Fibroblast of lung (primary cell): Measurements from ENCODE around the gene SLC38A10. TPM values are rescaled to one million over a fixed set of nuclear protein-coding genes. Genes with fewer than 3 reads are reported as not detected.

Source experiments
- DNase-seq, 2 donors: peaks; one replicate each; pipeline versions ENCODE4 v3.0.0 to v3.0.0-alpha.2; 2010; ENCODE audit warnings: low read depth in 2 of 2
- H2AFZ ChIP-seq: 2 replicates; pipeline ENCODE4 v1.5.1; 2012; ENCODE audit warnings: low read length, control low read depth, inconsistent platforms
- H3K27ac ChIP-seq: 2 replicates; pipeline ENCODE4 v1.5.1; 2011; ENCODE audit warnings: low read length, control low read depth; ENCODE audit not compliant: insufficient read depth
- H3K27me3 ChIP-seq: 2 replicates; pipeline ENCODE4 v1.5.1; 2011; ENCODE audit warnings: mild to moderate bottlenecking, low read length; ENCODE audit not compliant: control insufficient read depth, insufficient read depth
- H3K36me3 ChIP-seq: 2 replicates; pipeline ENCODE4 v1.5.1; 2011; ENCODE audit warnings: low read length; ENCODE audit not compliant: control insufficient read depth, insufficient read depth
- H3K4me1 ChIP-seq: 2 replicates; pipeline ENCODE4 v1.5.1; 2011; ENCODE audit warnings: low read length; ENCODE audit not compliant: control insufficient read depth, insufficient read depth; ENCODE audit errors: extremely low read depth
- H3K4me2 ChIP-seq: 2 replicates; pipeline ENCODE4 v1.5.1; 2011; ENCODE audit warnings: low read length, control low read depth; ENCODE audit not compliant: insufficient read depth; ENCODE audit errors: extremely low read depth
- H3K4me3 ChIP-seq, 4 experiments: fragments of 200-600 bp in 1 of 4; sonication (generic) in 1 of 4; replicated peaks in 1 of 4; 2 replicates each; pipeline ENCODE4 v1.5.1; 2011 to 2016; ENCODE audit warnings: low read length in 4 of 4, low read depth in 3 of 4, mild to moderate bottlenecking in 3 of 4, control low read depth in 2 of 4, inconsistent platforms in 1 of 4, mixed read lengths in 1 of 4; ENCODE audit not compliant: insufficient read depth in 1 of 4; ENCODE audit errors: control extremely low read depth in 1 of 4
- H3K79me2 ChIP-seq: 2 replicates; pipeline ENCODE4 v1.5.1; 2012; ENCODE audit warnings: mild to moderate bottlenecking, low read length, inconsistent platforms; ENCODE audit not compliant: control insufficient read depth, insufficient read depth
- H3K9ac ChIP-seq: 2 replicates; pipeline ENCODE4 v1.5.1; 2011; ENCODE audit warnings: mild to moderate bottlenecking, low read length, control low read depth; ENCODE audit not compliant: insufficient read depth
- H3K9me3 ChIP-seq: 2 replicates; pipeline ENCODE4 v1.5.1; 2012; ENCODE audit warnings: low read depth, low read length; ENCODE audit not compliant: control insufficient read depth, insufficient read depth
- H4K20me1 ChIP-seq: 2 replicates; pipeline ENCODE4 v1.5.1; 2011; ENCODE audit warnings: low read length; ENCODE audit not compliant: control insufficient read depth, insufficient read depth; ENCODE audit errors: extremely low read depth
- EZH2 ChIP-seq: IDR thresholded peaks from 2 replicates; pipeline ENCODE4 v1.5.1; 2012; ENCODE audit warnings: low read length, control low read depth, mild to moderate bottlenecking; ENCODE audit errors: missing control alignments
- polyA plus RNA-seq, 2 donors: library from polyadenylated mRNA; depleted of rRNA in 1 of 2; stranded (reverse) in 1 of 2; unstranded in 1 of 2; fragments of >200 nt; gene quantifications; 2 replicates each; pipeline ENCODE4 v1.2.1, GENCODE V29; 2011 to 2012; ENCODE audit warnings: missing spikeins in 1 of 2
- total RNA-seq: library from RNA; depleted of rRNA; stranded (reverse); fragments of >200 nt; gene quantifications from 2 replicates; pipeline ENCODE4 v1.2.1, GENCODE V29; 2014
- TF ChIP-seq, protein P1 (sequence below), 2 donors: IDR thresholded peaks in 1 of 2; conservative IDR thresholded peaks in 1 of 2; 1 replicate in 1 of 2; 2 replicates in 1 of 2; pipeline ENCODE4 v1.5.1; 2011 to 2012; ENCODE audit warnings: low read length in 2 of 2, control low read depth in 1 of 2, inconsistent platforms in 1 of 2, low read depth in 1 of 2, mild to moderate bottlenecking in 1 of 2

SLC38A10 gene
- total and polyA plus RNA-seq, 2 donors (not counting 1 experiment from before 2014, with no cell fraction given), result 23.6 to 53.2 TPM

DNA sequence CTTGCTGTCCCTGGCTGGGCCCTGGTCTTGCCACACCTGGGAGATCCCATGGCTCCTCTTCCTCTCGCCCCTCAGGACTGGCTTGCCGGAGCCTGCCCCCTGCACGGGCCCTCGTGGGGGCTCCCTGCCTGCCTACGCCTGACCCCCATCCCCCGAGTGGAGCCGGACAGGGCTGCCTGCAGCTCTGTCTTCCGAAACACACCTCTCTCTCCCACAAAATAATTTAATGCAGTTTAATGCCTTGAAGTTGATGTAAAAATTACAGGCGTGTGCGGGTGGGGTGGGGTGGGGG is 22.4 kb upstream of the SLC38A10 start:
- H2AFZ ChIP-seq, result no peak overlapping the region
- H3K9ac ChIP-seq, result no peak overlapping the region
- DNase-seq, result no peak
- no peaks in the 10 kb centered on the region for H4K20me1 ChIP-seq
- no peaks in the 10 kb centered on the region for H3K4me1 ChIP-seq
- no peaks in the 10 kb centered on the region for H3K36me3 ChIP-seq
- peaks cover 4% of the 10 kb centered on the region for H3K27me3 ChIP-seq
- H3K4me2 ChIP-seq, result no peak overlapping the region
- no peak overlapping the region for H3K27ac ChIP-seq
- TF ChIP-seq, protein P1, sequence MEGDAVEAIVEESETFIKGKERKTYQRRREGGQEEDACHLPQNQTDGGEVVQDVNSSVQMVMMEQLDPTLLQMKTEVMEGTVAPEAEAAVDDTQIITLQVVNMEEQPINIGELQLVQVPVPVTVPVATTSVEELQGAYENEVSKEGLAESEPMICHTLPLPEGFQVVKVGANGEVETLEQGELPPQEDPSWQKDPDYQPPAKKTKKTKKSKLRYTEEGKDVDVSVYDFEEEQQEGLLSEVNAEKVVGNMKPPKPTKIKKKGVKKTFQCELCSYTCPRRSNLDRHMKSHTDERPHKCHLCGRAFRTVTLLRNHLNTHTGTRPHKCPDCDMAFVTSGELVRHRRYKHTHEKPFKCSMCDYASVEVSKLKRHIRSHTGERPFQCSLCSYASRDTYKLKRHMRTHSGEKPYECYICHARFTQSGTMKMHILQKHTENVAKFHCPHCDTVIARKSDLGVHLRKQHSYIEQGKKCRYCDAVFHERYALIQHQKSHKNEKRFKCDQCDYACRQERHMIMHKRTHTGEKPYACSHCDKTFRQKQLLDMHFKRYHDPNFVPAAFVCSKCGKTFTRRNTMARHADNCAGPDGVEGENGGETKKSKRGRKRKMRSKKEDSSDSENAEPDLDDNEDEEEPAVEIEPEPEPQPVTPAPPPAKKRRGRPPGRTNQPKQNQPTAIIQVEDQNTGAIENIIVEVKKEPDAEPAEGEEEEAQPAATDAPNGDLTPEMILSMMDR (conservative IDR thresholded peaks at IDR 0.05 in 1 of 2, IDR thresholded peaks at IDR 0.05 in 1 of 2; ENCODE audit: low read depth in 1 of 2, low read length in 2 of 2), result no peak
- no peak overlapping the region for H3K4me3 ChIP-seq
- no peaks in the 10 kb centered on the region for H3K9me3 ChIP-seq
- no peaks in the 10 kb centered on the region for H3K79me2 ChIP-seq

DNA sequence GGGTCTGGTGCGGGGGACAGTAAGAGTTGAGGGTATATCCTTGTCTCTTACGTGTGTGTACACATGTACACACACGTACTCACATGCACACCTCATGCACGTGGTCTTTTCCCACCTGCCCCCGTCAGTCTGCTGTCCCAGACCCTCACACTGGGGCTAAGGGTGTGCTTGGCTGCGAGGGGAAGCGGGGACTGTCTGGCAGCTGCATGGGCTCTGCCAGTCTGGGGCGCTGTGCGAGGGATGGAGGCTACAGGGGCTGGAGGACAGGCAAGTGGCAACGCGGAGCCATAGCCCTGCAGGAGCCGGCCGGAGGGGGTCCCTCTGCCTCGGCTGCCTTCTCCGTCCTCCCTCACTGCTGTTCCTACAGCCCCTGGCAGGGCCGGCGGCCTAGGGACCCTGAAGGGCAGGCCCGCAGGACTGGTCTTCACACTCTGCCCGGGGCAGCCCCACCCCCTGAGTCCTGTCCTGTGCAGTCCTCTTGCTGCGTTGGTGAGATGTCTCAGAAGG is 20.8 kb upstream of the SLC38A10 start:
- DNase-seq, result no peak
- Histone ChIP-seq H3K27ac (no peak overlapping the region), H3K4me3 (no peak overlapping the region), H3K9ac (no peak overlapping the region), H3K79me2 (no peaks in the 10 kb centered on the region), H3K4me2 (no peak overlapping the region), H2AFZ (no peak overlapping the region), H3K4me1 (no peaks in the 10 kb centered on the region), H3K9me3 (no peaks in the 10 kb centered on the region), H4K20me1 (no peaks in the 10 kb centered on the region), H3K36me3 (no peaks in the 10 kb centered on the region), H3K27me3 (peaks cover 4% of the 10 kb centered on the region)
- TF ChIP-seq EZH2, result no peak
- TF ChIP-seq, protein P1 (conservative IDR thresholded peaks at IDR 0.05 in 1 of 2, IDR thresholded peaks at IDR 0.05 in 1 of 2; ENCODE audit: low read depth in 1 of 2, low read length in 2 of 2), result no peak

DNA sequence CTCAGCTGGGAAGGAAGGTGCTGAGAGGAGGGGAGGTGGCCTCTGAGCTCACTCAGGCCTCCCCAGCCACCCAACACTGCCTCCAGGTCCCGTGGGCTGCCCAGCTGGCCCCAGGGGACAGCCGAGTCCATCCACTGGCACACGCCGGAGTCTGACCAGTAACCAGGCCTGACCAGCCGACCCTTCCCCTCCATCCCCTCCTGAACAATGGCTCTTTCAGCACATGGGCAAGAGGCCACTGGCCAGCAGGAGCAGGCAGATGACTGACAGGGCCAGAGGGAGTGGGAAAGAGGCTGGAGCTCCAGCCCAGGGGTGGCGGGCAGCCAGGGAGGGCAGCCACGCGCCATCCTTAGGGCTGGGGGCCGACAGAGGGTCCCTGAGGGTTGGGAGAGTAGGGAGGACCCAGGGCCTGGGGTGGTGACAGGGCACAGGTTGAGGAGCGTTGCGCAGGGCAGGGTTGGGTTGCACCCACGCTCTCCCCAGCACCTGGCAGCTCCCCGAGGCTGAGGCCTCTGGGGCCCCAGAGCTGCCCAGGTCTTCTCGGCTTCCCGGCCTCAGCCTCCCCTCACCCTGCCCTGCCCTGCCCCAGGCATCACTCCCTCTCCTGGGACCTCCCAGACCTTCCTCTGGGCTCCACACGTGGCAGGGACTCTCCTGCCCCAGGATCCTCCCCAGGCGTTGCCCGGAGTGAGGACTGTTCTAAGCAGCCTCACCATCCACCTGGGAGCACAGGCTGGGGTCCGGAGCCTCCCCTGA is 20.2 kb upstream of the SLC38A10 start:
- TF ChIP-seq EZH2, result no peak
- TF ChIP-seq, protein P1 (conservative IDR thresholded peaks at IDR 0.05 in 1 of 2, IDR thresholded peaks at IDR 0.05 in 1 of 2; ENCODE audit: low read depth in 1 of 2, low read length in 2 of 2), result no peak
- Histone ChIP-seq H3K4me1 (no peaks in the 10 kb centered on the region), H3K4me2 (no peak overlapping the region), H3K9me3 (no peaks in the 10 kb centered on the region), H3K9ac (no peak overlapping the region), H3K27ac (no peak overlapping the region), H2AFZ (no peak overlapping the region), H4K20me1 (no peaks in the 10 kb centered on the region), H3K27me3 (peaks cover 4% of the 10 kb centered on the region), H3K79me2 (no peaks in the 10 kb centered on the region), H3K36me3 (no peaks in the 10 kb centered on the region), H3K4me3 (no peak overlapping the region)
- DNase-seq, result no peak
